ENCODE measurements around the gene FAM107A. TPM values are rescaled to one million over a fixed set of nuclear protein-coding genes. Genes with fewer than 3 reads are reported as not detected.

The FAM107A gene
- polyA plus RNA-seq, 1 donor from 2014 or later = 0.16 TPM

DNA sequence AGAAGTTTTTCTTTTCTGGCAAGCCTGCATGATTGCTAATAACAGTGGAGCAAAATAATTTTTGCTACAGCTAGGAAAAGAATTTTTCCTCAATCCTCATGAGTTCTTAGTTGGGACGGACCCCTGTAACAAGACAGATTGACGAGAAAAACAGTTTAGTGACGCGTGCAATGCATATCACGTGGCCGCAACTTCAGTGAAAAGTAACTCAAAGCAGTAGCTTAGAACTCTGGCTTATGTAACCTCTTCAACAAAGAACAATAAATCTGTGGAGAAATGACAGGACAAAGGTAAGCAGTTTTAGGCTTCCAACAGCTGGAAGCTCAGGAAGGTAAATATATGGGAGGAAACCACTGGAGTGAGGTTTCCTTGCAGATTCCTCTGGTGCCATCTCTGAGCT lies 19.7 kb downstream of the FAM107A start:
- H3K4me3 ChIP-seq (ENCODE audit: low read length) = no peak overlapping the region
- no peak overlapping the region for H3K4me2 ChIP-seq (ENCODE audit: low read length)
- H4K20me1 ChIP-seq (ENCODE audit: insufficient read depth) = no peaks in the 10 kb centered on the region
- no peak overlapping the region for H2AFZ ChIP-seq (ENCODE audit: low read depth, low read length)
- H3K9me3 ChIP-seq (ENCODE audit: low read length) = peaks cover under 1% of the 10 kb centered on the region
- no peaks in the 10 kb centered on the region for H3K79me2 ChIP-seq (replicated peaks; ENCODE audit: insufficient read depth, low read length)
- H3K27ac ChIP-seq (ENCODE audit: low read length) = no peak overlapping the region
- TF ChIP-seq TAF1 (IDR thresholded peaks at IDR 0.05; ENCODE audit: low read depth) (no peak), SMC3 (conservative IDR thresholded peaks at IDR 0.05; ENCODE audit: poor library complexity) (no peak), POLR2AphosphoS5 (IDR thresholded peaks at IDR 0.05) (no peak), MXI1 (conservative IDR thresholded peaks at IDR 0.05; ENCODE audit: poor library complexity, severe bottlenecking) (no peak), EP300 (conservative IDR thresholded peaks at IDR 0.05; ENCODE audit: poor library complexity, severe bottlenecking) (no peak), EZH2 (IDR thresholded peaks at IDR 0.05; ENCODE audit: borderline replicate concordance, insufficient read depth, low read length, poor library complexity, severe bottlenecking) (no peak), RAD21 (conservative IDR thresholded peaks at IDR 0.05) (no peak)
- TF ChIP-seq, protein P1, sequence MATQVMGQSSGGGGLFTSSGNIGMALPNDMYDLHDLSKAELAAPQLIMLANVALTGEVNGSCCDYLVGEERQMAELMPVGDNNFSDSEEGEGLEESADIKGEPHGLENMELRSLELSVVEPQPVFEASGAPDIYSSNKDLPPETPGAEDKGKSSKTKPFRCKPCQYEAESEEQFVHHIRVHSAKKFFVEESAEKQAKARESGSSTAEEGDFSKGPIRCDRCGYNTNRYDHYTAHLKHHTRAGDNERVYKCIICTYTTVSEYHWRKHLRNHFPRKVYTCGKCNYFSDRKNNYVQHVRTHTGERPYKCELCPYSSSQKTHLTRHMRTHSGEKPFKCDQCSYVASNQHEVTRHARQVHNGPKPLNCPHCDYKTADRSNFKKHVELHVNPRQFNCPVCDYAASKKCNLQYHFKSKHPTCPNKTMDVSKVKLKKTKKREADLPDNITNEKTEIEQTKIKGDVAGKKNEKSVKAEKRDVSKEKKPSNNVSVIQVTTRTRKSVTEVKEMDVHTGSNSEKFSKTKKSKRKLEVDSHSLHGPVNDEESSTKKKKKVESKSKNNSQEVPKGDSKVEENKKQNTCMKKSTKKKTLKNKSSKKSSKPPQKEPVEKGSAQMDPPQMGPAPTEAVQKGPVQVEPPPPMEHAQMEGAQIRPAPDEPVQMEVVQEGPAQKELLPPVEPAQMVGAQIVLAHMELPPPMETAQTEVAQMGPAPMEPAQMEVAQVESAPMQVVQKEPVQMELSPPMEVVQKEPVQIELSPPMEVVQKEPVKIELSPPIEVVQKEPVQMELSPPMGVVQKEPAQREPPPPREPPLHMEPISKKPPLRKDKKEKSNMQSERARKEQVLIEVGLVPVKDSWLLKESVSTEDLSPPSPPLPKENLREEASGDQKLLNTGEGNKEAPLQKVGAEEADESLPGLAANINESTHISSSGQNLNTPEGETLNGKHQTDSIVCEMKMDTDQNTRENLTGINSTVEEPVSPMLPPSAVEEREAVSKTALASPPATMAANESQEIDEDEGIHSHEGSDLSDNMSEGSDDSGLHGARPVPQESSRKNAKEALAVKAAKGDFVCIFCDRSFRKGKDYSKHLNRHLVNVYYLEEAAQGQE (IDR thresholded peaks at IDR 0.05; ENCODE audit: borderline replicate concordance) = no peak
- TF ChIP-seq, protein P2, sequence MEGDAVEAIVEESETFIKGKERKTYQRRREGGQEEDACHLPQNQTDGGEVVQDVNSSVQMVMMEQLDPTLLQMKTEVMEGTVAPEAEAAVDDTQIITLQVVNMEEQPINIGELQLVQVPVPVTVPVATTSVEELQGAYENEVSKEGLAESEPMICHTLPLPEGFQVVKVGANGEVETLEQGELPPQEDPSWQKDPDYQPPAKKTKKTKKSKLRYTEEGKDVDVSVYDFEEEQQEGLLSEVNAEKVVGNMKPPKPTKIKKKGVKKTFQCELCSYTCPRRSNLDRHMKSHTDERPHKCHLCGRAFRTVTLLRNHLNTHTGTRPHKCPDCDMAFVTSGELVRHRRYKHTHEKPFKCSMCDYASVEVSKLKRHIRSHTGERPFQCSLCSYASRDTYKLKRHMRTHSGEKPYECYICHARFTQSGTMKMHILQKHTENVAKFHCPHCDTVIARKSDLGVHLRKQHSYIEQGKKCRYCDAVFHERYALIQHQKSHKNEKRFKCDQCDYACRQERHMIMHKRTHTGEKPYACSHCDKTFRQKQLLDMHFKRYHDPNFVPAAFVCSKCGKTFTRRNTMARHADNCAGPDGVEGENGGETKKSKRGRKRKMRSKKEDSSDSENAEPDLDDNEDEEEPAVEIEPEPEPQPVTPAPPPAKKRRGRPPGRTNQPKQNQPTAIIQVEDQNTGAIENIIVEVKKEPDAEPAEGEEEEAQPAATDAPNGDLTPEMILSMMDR (IDR thresholded peaks at IDR 0.05; ENCODE audit: poor library complexity, severe bottlenecking) = no peak
- H3K9ac ChIP-seq (ENCODE audit: low read length) = no peak overlapping the region
- no peaks in the 10 kb centered on the region for H3K27me3 ChIP-seq (ENCODE audit: insufficient read depth, low read depth, low read length)
- no peaks in the 10 kb centered on the region for H3K36me3 ChIP-seq (ENCODE audit: insufficient read depth, low read length)
- no peaks in the 10 kb centered on the region for H3F3A ChIP-seq (ENCODE audit: insufficient read depth, low read length, poor library complexity, severe bottlenecking)
- no peaks in the 10 kb centered on the region for H3K9me2 ChIP-seq (ENCODE audit: insufficient read depth, low read length)

DNA sequence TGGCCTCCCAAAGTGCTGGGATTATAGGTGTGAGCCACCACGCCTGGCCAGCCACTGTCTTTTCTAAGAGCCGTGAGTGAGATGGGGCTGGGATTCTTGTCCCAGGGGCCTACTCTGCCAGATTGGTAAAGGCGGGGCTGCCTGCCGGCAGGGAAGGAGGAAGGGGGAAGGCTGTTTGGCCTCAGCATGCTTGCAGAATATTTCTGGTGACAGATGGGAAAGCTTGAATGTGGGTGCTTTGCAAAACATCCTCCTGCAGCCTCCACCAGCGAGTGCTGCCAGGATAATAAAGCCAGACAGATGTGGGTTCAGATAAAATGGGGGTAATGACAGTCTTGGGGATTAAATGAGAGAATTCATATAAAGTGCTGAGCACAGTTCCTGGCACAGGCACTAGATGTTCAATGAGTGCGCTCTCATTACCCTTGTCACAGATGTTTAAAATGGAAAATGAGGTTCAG lies 20.4 kb downstream of the FAM107A start:
- TF ChIP-seq SMC3 (conservative IDR thresholded peaks at IDR 0.05; ENCODE audit: poor library complexity) = no peak
- TF ChIP-seq RAD21 (conservative IDR thresholded peaks at IDR 0.05) = no peak
- TF ChIP-seq, protein P2 (IDR thresholded peaks at IDR 0.05; ENCODE audit: poor library complexity, severe bottlenecking) = no peak
- TF ChIP-seq MXI1 (conservative IDR thresholded peaks at IDR 0.05; ENCODE audit: poor library complexity, severe bottlenecking) = no peak
- no peak for TF ChIP-seq EZH2 (IDR thresholded peaks at IDR 0.05; ENCODE audit: borderline replicate concordance, insufficient read depth, low read length, poor library complexity, severe bottlenecking)
- TF ChIP-seq, protein P1 (IDR thresholded peaks at IDR 0.05; ENCODE audit: borderline replicate concordance) = no peak
- TF ChIP-seq TAF1 (IDR thresholded peaks at IDR 0.05; ENCODE audit: low read depth) = no peak
- no peak for TF ChIP-seq POLR2AphosphoS5 (IDR thresholded peaks at IDR 0.05)
- no peak for TF ChIP-seq EP300 (conservative IDR thresholded peaks at IDR 0.05; ENCODE audit: poor library complexity, severe bottlenecking)
- Histone ChIP-seq H3K9me2 (ENCODE audit: insufficient read depth, low read length) (no peaks in the 10 kb centered on the region), H3K27ac (ENCODE audit: low read length) (no peak overlapping the region), H3F3A (ENCODE audit: insufficient read depth, low read length, poor library complexity, severe bottlenecking) (no peaks in the 10 kb centered on the region), H3K27me3 (ENCODE audit: insufficient read depth, low read depth, low read length) (no peaks in the 10 kb centered on the region), H3K79me2 (replicated peaks; ENCODE audit: insufficient read depth, low read length) (no peaks in the 10 kb centered on the region), H3K4me2 (ENCODE audit: low read length) (no peak overlapping the region), H3K9ac (ENCODE audit: low read length) (no peak overlapping the region), H4K20me1 (ENCODE audit: insufficient read depth) (no peaks in the 10 kb centered on the region), H2AFZ (ENCODE audit: low read depth, low read length) (no peak overlapping the region), H3K36me3 (ENCODE audit: insufficient read depth, low read length) (no peaks in the 10 kb centered on the region), H3K4me3 (ENCODE audit: low read length) (no peak overlapping the region), H3K9me3 (ENCODE audit: low read length) (peaks cover 3% of the 10 kb centered on the region)

All from neural cell (in vitro differentiated cells).